Activated CD8-positive, alpha-beta memory T cell treated with anti-CD3 and anti-CD28 coated beads, Interleukin-2, amount 10 ng/mL, durations not matched to agents 7 days and 5 days (primary cell): ENCODE results near the gene MYL3. TPM values are rescaled to one million over a fixed set of nuclear protein-coding genes. Genes with fewer than 3 reads are reported as not detected.

Experiments used
- ATAC-seq: fragments of 150-1000 bp; cut with Tn5 transposase; one replicate; pipeline ENCODE4 v1.10.0; 2021; ENCODE audit warnings: moderate library complexity
- CTCF ChIA-PET: fragments of 350-600 bp; sonication (Branson Sonifier 250); formaldehyde crosslinking; loops from one replicate; lab custom pipeline; 2021; ENCODE audit warnings: antibody characterized with exemption; lab: Charles Lee
- DNase-seq: peaks from one replicate; pipeline ENCODE4 v3.0.0-alpha.2; 2020
- H3K27ac Mint-ChIP-seq: one replicate; pipeline ENCODE4 v1.8.0; 2021; ENCODE audit warnings: mild to moderate bottlenecking, mixed read lengths
- H3K27me3 Mint-ChIP-seq: one replicate; pipeline ENCODE4 v1.8.0; 2021; ENCODE audit warnings: mixed read lengths
- H3K36me3 Mint-ChIP-seq: one replicate; pipeline ENCODE4 v1.8.0; 2021; ENCODE audit warnings: mild to moderate bottlenecking, mixed read lengths
- H3K4me1 Mint-ChIP-seq: one replicate; pipeline ENCODE4 v1.8.0; 2021; ENCODE audit warnings: mixed read lengths
- H3K4me3 Mint-ChIP-seq: one replicate; pipeline ENCODE4 v1.8.0; 2021; ENCODE audit warnings: mild to moderate bottlenecking, moderate library complexity, mixed read lengths
- H3K9me3 Mint-ChIP-seq: one replicate; pipeline ENCODE4 v1.8.0; 2022; ENCODE audit warnings: low read depth, mixed read lengths
- total RNA-seq, 2 experiments: library from RNA; stranded (reverse); gene quantifications; one replicate each; pipeline ENCODE4 v1.2.3, GENCODE V29; 2021

MYL3 gene
- total RNA-seq, 2 experiments from 2014 or later: not detected

GRCh38 chr3:46885612-46886011 lies 22.4 kb upstream of the MYL3 start:
- Mint-ChIP-seq H3K4me3 (no peak overlapping the region), H3K9me3 (no peaks in the 10 kb centered on the region), H3K27me3 (peaks cover 63% of the 10 kb centered on the region), H3K4me1 (no peaks in the 10 kb centered on the region), H3K27ac (no peak overlapping the region), H3K36me3 (no peaks in the 10 kb centered on the region)
- CTCF ChIA-PET: interaction anchor here (2.3 kb wide), 1 partner anchor 10 kb away, joined by 17 read pairs; no protein-coding TSS in a partner anchor
- DNase-seq (no peak), ATAC-seq (no peak)

- no peak overlapping the region for H3K4me3 Mint-ChIP-seq
- ATAC-seq (no peak), DNase-seq (no peak)
- H3K4me1 Mint-ChIP-seq: no peaks in the 10 kb centered on the region
- no peaks in the 10 kb centered on the region for H3K9me3 Mint-ChIP-seq
- H3K27ac Mint-ChIP-seq: no peak overlapping the region
- CTCF ChIA-PET: interaction anchor here (2.3 kb wide), 1 partner anchor 11 kb away, joined by 17 read pairs; no protein-coding TSS in a partner anchor
- H3K27me3 Mint-ChIP-seq: peaks cover 66% of the 10 kb centered on the region
- H3K36me3 Mint-ChIP-seq: no peaks in the 10 kb centered on the region
Observed at GRCh38 chr3:46884929-46885328, 21.7 kb upstream of the MYL3 start.

GRCh38 chr3:46884427-46884826 lies 21.2 kb upstream of the MYL3 start:
- H3K4me3 Mint-ChIP-seq: no peak overlapping the region
- H3K9me3 Mint-ChIP-seq: no peaks in the 10 kb centered on the region
- DNase-seq: no peak
- no peaks in the 10 kb centered on the region for H3K36me3 Mint-ChIP-seq
- CTCF ChIA-PET: no interaction called here
- H3K4me1 Mint-ChIP-seq: no peaks in the 10 kb centered on the region
- ATAC-seq: no peak
- no peak overlapping the region for H3K27ac Mint-ChIP-seq
- peaks cover 66% of the 10 kb centered on the region for H3K27me3 Mint-ChIP-seq

- Mint-ChIP-seq H3K9me3 (no peaks in the 10 kb centered on the region), H3K4me1 (no peaks in the 10 kb centered on the region), H3K36me3 (no peaks in the 10 kb centered on the region), H3K27ac (no peak overlapping the region), H3K4me3 (no peak overlapping the region), H3K27me3 (peaks cover 69% of the 10 kb centered on the region)
- CTCF ChIA-PET: no interaction called here
- ATAC-seq: no peak
- no peak for DNase-seq
Observed at GRCh38 chr3:46883830-46884185, 20.6 kb upstream of the MYL3 start.

GRCh38 chr3:46883054-46883829 lies 20.0 kb upstream of the MYL3 start:
- CTCF ChIA-PET: interaction anchor here (0.9 to 1.6 kb wide), 4 partner anchors 11 to 26 kb away, joined by 3 to 6 read pairs (median 3); no protein-coding TSS in a partner anchor
- H3K4me3 Mint-ChIP-seq: no peak overlapping the region
- H3K27ac Mint-ChIP-seq: no peak overlapping the region
- H3K36me3 Mint-ChIP-seq: no peaks in the 10 kb centered on the region
- DNase-seq (no peak), ATAC-seq (peak; percentile 46)
- H3K9me3 Mint-ChIP-seq: no peaks in the 10 kb centered on the region
- H3K27me3 Mint-ChIP-seq: peaks cover 68% of the 10 kb centered on the region
- H3K4me1 Mint-ChIP-seq: no peaks in the 10 kb centered on the region

GRCh38 chr3:46882377-46883053 lies 19.3 kb upstream of the MYL3 start:
- peak overlapping the region; percentile 33 for H3K4me3 Mint-ChIP-seq
- H3K27me3 Mint-ChIP-seq: peaks cover 62% of the 10 kb centered on the region
- no peak for DNase-seq
- H3K9me3 Mint-ChIP-seq: no peaks in the 10 kb centered on the region
- no peak overlapping the region for H3K27ac Mint-ChIP-seq
- no peaks in the 10 kb centered on the region for H3K4me1 Mint-ChIP-seq
- no peaks in the 10 kb centered on the region for H3K36me3 Mint-ChIP-seq
- CTCF ChIA-PET: interaction anchor here (0.9 to 1.6 kb wide), 4 partner anchors 12 to 27 kb away, joined by 3 to 6 read pairs (median 3); no protein-coding TSS in a partner anchor
- ATAC-seq: peak; percentile 22

- DNase-seq (no peak), ATAC-seq (peak; percentile 41)
- Mint-ChIP-seq H3K36me3 (no peaks in the 10 kb centered on the region), H3K27me3 (peaks cover 60% of the 10 kb centered on the region), H3K4me1 (no peaks in the 10 kb centered on the region), H3K9me3 (no peaks in the 10 kb centered on the region), H3K27ac (no peak overlapping the region), H3K4me3 (no peak overlapping the region)
- CTCF ChIA-PET: interaction anchor here (1.6 to 2.2 kb wide), 2 partner anchors 15 to 27 kb away, joined by 6 to 8 read pairs; no protein-coding TSS in a partner anchor
Observed at GRCh38 chr3:46881596-46882376, 18.5 kb upstream of the MYL3 start.

- H3K27me3 Mint-ChIP-seq: peaks cover 55% of the 10 kb centered on the region
- DNase-seq: no peak
- ATAC-seq: no peak
- CTCF ChIA-PET: interaction anchor here (1.3 to 2.2 kb wide), 3 partner anchors 14 to 28 kb away, joined by 4 to 8 read pairs (median 5); no protein-coding TSS in a partner anchor
- no peaks in the 10 kb centered on the region for H3K9me3 Mint-ChIP-seq
- no peaks in the 10 kb centered on the region for H3K36me3 Mint-ChIP-seq
- H3K4me1 Mint-ChIP-seq: no peaks in the 10 kb centered on the region
- H3K27ac Mint-ChIP-seq: no peak overlapping the region
- H3K4me3 Mint-ChIP-seq: no peak overlapping the region
Observed at GRCh38 chr3:46880884-46881595, 17.8 kb upstream of the MYL3 start.

- Mint-ChIP-seq H3K4me1 (no peaks in the 10 kb centered on the region), H3K27ac (no peak overlapping the region), H3K36me3 (no peaks in the 10 kb centered on the region), H3K9me3 (no peaks in the 10 kb centered on the region), H3K4me3 (no peak overlapping the region), H3K27me3 (peaks cover 47% of the 10 kb centered on the region)
- CTCF ChIA-PET: interaction anchor here (1.8 to 2.2 kb wide), 2 partner anchors 11 to 12 kb away, joined by 3 to 8 read pairs; no protein-coding TSS in a partner anchor
- ATAC-seq (no peak), DNase-seq (no peak)
Observed at GRCh38 chr3:46878781-46879436, 15.7 kb upstream of the MYL3 start.

- H3K27ac Mint-ChIP-seq: no peak within 1 kb of the TSS
- no peak within 1 kb of the TSS for H3K4me3 Mint-ChIP-seq
- CTCF ChIA-PET: interaction anchor here (0.9 to 1.8 kb wide), 3 partner anchors 11 to 17 kb away, joined by 3 to 4 read pairs (median 4); no protein-coding TSS in a partner anchor
Observed at GRCh38 chr3:46877406-46878125, 14.3 kb upstream of the MYL3 start, which contains the start of gene PTH1R. Gene PTH1R (plus strand): TSS chr3:46877721. CDS start chr3:46883560, 5,839 bp downstream.

GRCh38 chr3:46876313-46877300 lies 13.4 kb upstream of the MYL3 start:
- Mint-ChIP-seq H3K36me3 (no peaks in the 10 kb centered on the region), H3K27ac (no peak overlapping the region), H3K27me3 (peaks cover 39% of the 10 kb centered on the region), H3K4me3 (no peak overlapping the region), H3K9me3 (no peaks in the 10 kb centered on the region), H3K4me1 (no peaks in the 10 kb centered on the region)
- DNase-seq: no peak
- ATAC-seq: no peak
- CTCF ChIA-PET: interaction anchor here (0.6 to 1.6 kb wide), 3 partner anchors 10 to 924 kb away, joined by 3 to 4 read pairs (median 3); no protein-coding TSS in a partner anchor

More at GRCh38 chr3:46877406-46878125, 14.3 kb upstream of the MYL3 start, which contains the start of gene PTH1R:
- Mint-ChIP-seq H3K9me3 (no peaks in the 10 kb centered on the region), H3K4me1 (no peaks in the 10 kb centered on the region), H3K36me3 (no peaks in the 10 kb centered on the region), H3K27me3 (peaks cover 46% of the 10 kb centered on the region)
- DNase-seq: no peak
- ATAC-seq: no peak
